ENCODE results near the gene SOX21. TPM values are rescaled to one million over a fixed set of nuclear protein-coding genes. Genes with fewer than 3 reads are reported as not detected.

Gene SOX21
- total and polyA plus RNA-seq, 9 donors = 0.02 TPM; not detected in 8

DNA sequence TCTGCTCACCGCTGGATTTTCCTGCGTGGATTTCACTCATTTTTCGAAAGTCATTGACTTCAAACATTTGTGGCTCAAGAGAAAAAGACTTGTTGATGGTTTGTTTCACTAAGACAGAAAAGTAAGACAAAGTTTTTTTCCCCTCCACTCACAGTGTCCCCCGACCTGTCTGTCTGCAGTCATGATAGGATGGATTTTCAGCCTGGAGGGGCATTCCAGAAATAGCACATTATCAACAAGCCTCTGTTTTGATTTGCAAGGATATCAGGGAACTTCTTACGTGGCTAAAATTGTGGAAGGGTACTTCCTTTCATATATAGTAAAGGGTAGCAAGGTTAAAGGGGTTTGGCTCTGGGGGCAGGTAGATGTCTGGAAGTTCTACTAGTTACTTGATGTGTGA is 11.8 kb downstream of the SOX21 start:
- TF ChIP-seq EP300 (IDR thresholded peaks at IDR 0.05) = no peak
- H3K9me3 ChIP-seq = no peaks in the 10 kb centered on the region
- intact Hi-C loops (cut with DNase I) = no loop called here
- H3K4me1 ChIP-seq (ENCODE audit: insufficient read depth) = no peaks in the 10 kb centered on the region
- no peak for DNase-seq
- no peak overlapping the region for H3K27ac ChIP-seq
- H3K4me3 ChIP-seq = no peak overlapping the region
- WGBS, 3 donors = 75 to 90% (median 89%) methylated on average over 5 of the region's 5 CpGs
- peaks cover 2% of the 10 kb centered on the region for H3K27me3 ChIP-seq
- H3K36me3 ChIP-seq = no peaks in the 10 kb centered on the region

DNA sequence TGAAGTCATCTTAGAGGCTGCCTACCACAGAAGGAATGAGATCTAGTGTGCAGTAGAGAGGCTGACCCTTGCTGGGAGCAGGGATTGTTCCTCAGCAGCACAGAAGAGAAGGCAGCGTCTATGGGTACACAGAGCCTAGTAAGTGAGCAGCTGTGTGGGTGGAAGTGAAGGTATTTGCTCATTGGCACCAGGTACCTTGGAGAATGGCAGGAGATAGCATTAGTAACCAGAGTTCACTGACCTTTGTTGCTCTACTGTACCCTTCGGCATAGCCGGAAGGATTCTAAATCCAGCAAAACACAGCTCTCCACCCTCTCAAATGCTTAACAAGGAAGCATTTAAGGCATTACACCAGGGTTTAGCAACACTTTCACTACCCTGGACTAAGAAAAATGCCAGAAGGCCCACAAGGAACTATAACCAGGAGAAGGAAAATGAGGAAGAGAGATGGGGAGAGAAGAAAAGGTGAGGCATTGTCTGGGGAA is 12.3 kb downstream of the SOX21 start:
- H3K4me3 ChIP-seq = no peak overlapping the region
- no peaks in the 10 kb centered on the region for H3K4me1 ChIP-seq (ENCODE audit: insufficient read depth)
- no peak overlapping the region for H3K27ac ChIP-seq
- H3K9me3 ChIP-seq = no peaks in the 10 kb centered on the region
- TF ChIP-seq POLR2A (IDR thresholded peaks at IDR 0.05) = no peak
- no peak for TF ChIP-seq CTCF (IDR thresholded peaks at IDR 0.05)
- peaks cover 2% of the 10 kb centered on the region for H3K27me3 ChIP-seq
- intact Hi-C loops (cut with DNase I) = no loop called here
- H3K36me3 ChIP-seq = no peaks in the 10 kb centered on the region
- WGBS, 3 donors = 74 to 87% (median 75%) methylated on average over 3 of the region's 3 CpGs
- no peak for DNase-seq

DNA sequence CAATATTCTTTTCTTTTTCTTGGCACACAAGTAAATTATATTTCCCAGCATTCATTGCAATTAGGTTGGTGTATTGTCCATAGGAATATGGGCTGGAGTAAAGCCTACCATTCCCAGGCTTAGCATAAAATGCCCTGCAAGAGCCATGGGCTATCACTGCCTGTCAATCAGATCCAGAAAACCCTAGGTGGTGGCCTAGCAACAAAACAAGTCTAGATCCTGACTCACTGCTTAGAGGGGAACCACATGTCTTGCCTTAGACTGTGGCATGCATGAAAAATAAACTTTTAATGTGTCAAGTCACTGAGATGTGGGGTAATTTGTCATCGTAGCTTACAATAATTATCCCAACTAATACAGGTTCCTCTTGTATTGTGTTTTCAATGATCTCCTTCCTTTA is 16.2 kb downstream of the SOX21 start:
- DNase-seq = no peak
- intact Hi-C loops (cut with DNase I) = no loop called here

DNA sequence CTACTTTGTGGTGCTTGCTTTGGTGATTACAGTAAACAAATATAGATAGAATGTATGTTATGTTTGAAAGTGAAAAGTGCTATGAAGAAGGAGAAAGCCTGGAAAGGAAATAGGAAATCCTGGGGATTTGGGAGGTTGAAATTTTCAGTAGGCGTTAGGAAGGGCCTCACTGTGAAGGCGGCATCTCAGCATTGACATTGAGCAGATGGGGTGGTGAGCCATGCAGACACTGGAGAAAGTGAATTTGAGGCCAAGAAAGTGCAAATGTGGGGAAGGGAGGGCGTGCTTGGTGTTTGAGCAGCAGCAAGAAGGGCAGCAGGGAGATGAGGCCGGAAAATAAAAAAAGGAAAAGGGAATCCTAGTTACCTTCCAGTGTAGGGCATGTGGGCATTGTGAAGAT is 20.3 kb downstream of the SOX21 start:
- H3K36me3 ChIP-seq = no peaks in the 10 kb centered on the region
- H3K27ac ChIP-seq = no peak overlapping the region
- no peaks in the 10 kb centered on the region for H3K27me3 ChIP-seq
- intact Hi-C loops (cut with DNase I) = no loop called here
- no peaks in the 10 kb centered on the region for H3K9me3 ChIP-seq
- TF ChIP-seq POLR2A (IDR thresholded peaks at IDR 0.05) (no peak), CTCF (IDR thresholded peaks at IDR 0.05) (no peak), EP300 (IDR thresholded peaks at IDR 0.05) (no peak)
- no peaks in the 10 kb centered on the region for H3K4me1 ChIP-seq (ENCODE audit: insufficient read depth)
- no peak overlapping the region for H3K4me3 ChIP-seq
- 79 to 86% (median 83%) methylated on average over 4 of the region's 4 CpGs for WGBS, 3 donors
- no peak for DNase-seq

More for the DNA sequence above, 16.2 kb downstream of the SOX21 start:
- 90 to 95% (median 91%) methylated on average over 1 of the region's 1 CpG for WGBS, 3 donors
- TF ChIP-seq CTCF (IDR thresholded peaks at IDR 0.05) (no peak), EP300 (IDR thresholded peaks at IDR 0.05) (no peak), POLR2A (IDR thresholded peaks at IDR 0.05) (no peak)
- Histone ChIP-seq H3K36me3 (no peaks in the 10 kb centered on the region), H3K27ac (no peak overlapping the region), H3K4me1 (ENCODE audit: insufficient read depth) (no peaks in the 10 kb centered on the region), H3K4me3 (no peak overlapping the region), H3K9me3 (no peaks in the 10 kb centered on the region), H3K27me3 (no peaks in the 10 kb centered on the region)

DNA sequence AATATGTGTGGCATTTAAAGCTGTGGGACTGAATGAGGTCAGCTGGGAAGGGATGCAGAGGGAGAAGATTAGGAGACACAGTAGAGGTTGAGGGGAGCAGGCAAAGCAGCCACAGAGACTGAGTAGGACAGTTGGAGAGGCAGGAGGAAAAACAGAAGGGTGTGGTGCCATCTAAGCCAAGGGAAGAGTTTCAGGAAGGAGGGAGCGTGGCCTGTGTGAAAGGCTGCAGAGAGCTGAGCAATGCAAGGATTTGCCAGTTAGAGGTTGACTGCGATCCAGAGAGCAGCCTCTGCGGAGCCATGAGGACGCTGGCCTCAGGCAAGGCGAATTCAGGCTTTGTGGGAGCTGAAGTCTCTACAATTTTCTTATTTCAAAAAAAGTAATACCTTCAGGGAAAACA is 28.9 kb downstream of the SOX21 start:
- WGBS, 3 donors = 63 to 77% (median 68%) methylated on average over 5 of the region's 5 CpGs

More for the DNA sequence above, 28.9 kb downstream of the SOX21 start:
- Histone ChIP-seq H3K4me1 (ENCODE audit: insufficient read depth) (no peaks in the 10 kb centered on the region), H3K4me3 (no peak overlapping the region), H3K27ac (no peak overlapping the region), H3K9me3 (no peaks in the 10 kb centered on the region), H3K36me3 (no peaks in the 10 kb centered on the region), H3K27me3 (no peaks in the 10 kb centered on the region)
- TF ChIP-seq POLR2A (IDR thresholded peaks at IDR 0.05) = no peak
- no peak for TF ChIP-seq EP300 (IDR thresholded peaks at IDR 0.05)
- no peak for TF ChIP-seq CTCF (IDR thresholded peaks at IDR 0.05)
- DNase-seq = no peak
- intact Hi-C loops (cut with DNase I) = no loop called here
